Bronchial epithelial cell (primary cell): ENCODE measurements around the gene EIF4G3. TPM values are rescaled to one million over a fixed set of nuclear protein-coding genes. Genes with fewer than 3 reads are reported as not detected.

ENCODE experiments used
- DNase-seq: peaks from one replicate; pipeline ENCODE4 v3.0.0-alpha.2; 2010; ENCODE audit warnings: low read depth
- FAIRE-seq: peaks from 2 replicates; lab custom pipeline; 2011; peaks lifted over from hg19 to GRCh38; lab: Jason Lieb, UNC
- H3K27me3 ChIP-seq: 2 replicates; pipeline ENCODE4 v1.5.1; 2011; ENCODE audit warnings: low read length; ENCODE audit not compliant: control insufficient read depth, insufficient read depth
- H3K36me3 ChIP-seq: 2 replicates; pipeline ENCODE4 v1.5.1; 2011; ENCODE audit warnings: low read length; ENCODE audit not compliant: control insufficient read depth, insufficient read depth
- H3K4me3 ChIP-seq: 2 replicates; pipeline ENCODE4 v1.5.1; 2011; ENCODE audit warnings: mild to moderate bottlenecking, low read depth, low read length, control low read depth
- total RNA-seq: library from RNA; depleted of rRNA; stranded (reverse); fragments of >200 nt; gene quantifications from 2 replicates; pipeline ENCODE4 v1.2.1, GENCODE V29; 2014
- TF ChIP-seq, protein P1 (sequence below): IDR thresholded peaks from 2 replicates; pipeline ENCODE4 v1.5.1; 2011; ENCODE audit warnings: mild to moderate bottlenecking, moderate library complexity, low read length, control low read depth, inconsistent platforms; ENCODE audit not compliant: insufficient read depth, severe bottlenecking

The EIF4G3 gene
- total RNA-seq, 1 donor from 2014 or later, result 20.5 TPM

- Histone ChIP-seq H3K4me3 (no peak overlapping the region), H3K27me3 (no peaks in the 10 kb centered on the region), H3K36me3 (no peaks in the 10 kb centered on the region)
- TF ChIP-seq, protein P1, sequence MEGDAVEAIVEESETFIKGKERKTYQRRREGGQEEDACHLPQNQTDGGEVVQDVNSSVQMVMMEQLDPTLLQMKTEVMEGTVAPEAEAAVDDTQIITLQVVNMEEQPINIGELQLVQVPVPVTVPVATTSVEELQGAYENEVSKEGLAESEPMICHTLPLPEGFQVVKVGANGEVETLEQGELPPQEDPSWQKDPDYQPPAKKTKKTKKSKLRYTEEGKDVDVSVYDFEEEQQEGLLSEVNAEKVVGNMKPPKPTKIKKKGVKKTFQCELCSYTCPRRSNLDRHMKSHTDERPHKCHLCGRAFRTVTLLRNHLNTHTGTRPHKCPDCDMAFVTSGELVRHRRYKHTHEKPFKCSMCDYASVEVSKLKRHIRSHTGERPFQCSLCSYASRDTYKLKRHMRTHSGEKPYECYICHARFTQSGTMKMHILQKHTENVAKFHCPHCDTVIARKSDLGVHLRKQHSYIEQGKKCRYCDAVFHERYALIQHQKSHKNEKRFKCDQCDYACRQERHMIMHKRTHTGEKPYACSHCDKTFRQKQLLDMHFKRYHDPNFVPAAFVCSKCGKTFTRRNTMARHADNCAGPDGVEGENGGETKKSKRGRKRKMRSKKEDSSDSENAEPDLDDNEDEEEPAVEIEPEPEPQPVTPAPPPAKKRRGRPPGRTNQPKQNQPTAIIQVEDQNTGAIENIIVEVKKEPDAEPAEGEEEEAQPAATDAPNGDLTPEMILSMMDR, result no peak
- FAIRE-seq (no peak), DNase-seq (peak; percentile 62)
Measured at GRCh38 chr1:20903437-20903836, 273.3 kb downstream of the EIF4G3 start.

GRCh38 chr1:20900056-20900455, 276.6 kb downstream of the EIF4G3 start:
- H3K36me3 ChIP-seq, result no peaks in the 10 kb centered on the region
- FAIRE-seq, result no peak
- TF ChIP-seq, protein P1, result no peak
- no peak overlapping the region for H3K4me3 ChIP-seq
- H3K27me3 ChIP-seq, result no peaks in the 10 kb centered on the region
- DNase-seq, result no peak

DNA sequence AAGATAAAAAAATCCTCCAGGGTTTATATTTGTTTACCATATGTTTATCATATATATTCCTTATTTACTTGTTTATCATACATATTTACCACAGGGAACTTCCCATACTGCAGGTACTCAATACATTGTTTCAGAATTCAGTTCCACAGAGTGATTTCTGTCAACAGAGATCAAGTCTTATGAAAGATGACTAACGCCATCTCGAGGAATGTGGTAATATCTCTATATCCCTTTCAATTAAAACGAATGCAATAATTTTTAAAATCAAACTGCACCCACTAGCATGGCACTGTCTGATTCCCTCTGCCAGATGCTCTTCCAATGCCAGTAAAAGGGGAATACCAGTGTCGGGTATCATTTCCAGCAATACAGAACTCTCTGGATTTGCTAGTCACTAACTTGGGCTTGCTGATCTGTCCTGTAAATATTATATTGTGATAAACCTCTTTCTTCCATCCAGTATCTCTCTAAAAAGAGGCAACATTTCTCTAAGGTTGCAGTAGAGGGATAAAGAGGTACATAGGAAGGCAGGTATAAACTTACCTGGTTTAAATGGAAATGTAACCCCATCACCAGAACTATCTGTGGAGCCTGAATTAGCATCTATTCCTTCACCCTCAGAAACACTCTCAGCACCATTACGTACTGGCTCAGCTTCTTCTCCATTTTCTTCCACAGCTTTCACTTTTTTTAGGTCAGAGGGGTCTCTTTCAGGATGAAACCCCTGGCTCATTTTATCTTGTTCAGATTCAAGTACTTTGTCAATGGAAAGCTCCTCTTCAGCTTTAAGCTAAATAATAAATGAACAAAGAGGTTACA, 277.3 kb downstream of the EIF4G3 start:
- FAIRE-seq (no peak), DNase-seq (no peak)
- TF ChIP-seq, protein P1, result no peak
- no peaks in the 10 kb centered on the region for H3K27me3 ChIP-seq
- no peaks in the 10 kb centered on the region for H3K36me3 ChIP-seq
- no peak overlapping the region for H3K4me3 ChIP-seq

DNA sequence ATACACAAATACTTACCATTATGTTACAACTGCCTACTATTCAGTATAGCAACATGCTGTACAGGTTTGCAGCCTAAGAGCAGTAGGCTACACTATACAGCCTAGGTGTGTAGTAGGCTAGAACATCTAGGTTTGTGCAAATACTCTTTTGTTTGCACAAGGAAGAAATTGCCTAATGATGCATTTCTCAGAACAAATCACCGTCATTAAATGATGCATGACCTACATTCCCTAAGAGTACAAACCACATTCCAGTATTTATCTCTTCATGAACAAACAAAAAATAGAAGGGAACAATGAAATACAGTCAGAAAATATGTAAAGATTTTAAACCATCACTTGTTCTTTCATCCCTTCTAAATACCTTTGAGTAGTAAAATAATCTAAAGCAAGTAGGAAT, 279.9 kb downstream of the EIF4G3 start:
- Histone ChIP-seq H3K27me3 (no peaks in the 10 kb centered on the region), H3K36me3 (peaks cover 5% of the 10 kb centered on the region), H3K4me3 (no peak overlapping the region)
- TF ChIP-seq, protein P1, result no peak
- FAIRE-seq, result peak; percentile 18
- peak; percentile 93 for DNase-seq

DNA sequence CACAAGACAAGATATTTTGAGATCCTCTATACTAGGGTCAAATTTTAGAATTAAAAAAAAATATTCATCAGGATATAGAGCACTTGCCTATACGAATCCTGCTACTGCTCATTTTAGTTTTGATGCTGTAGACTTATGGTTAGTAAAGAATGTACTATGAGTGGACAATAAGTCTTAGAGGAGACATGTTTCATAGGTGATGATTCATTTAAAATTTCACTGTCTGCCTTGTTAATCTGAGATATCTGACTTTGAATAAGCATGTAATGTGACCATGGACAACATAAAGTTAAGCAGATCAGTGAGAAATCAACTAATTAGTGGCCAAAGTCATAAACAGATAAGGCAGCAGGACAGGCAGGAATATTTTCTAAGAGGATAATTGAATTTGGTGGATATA, 282.8 kb downstream of the EIF4G3 start:
- DNase-seq (peak; percentile 61), FAIRE-seq (no peak)
- Histone ChIP-seq H3K27me3 (no peaks in the 10 kb centered on the region), H3K4me3 (no peak overlapping the region), H3K36me3 (peaks cover 5% of the 10 kb centered on the region)
- TF ChIP-seq, protein P1, result no peak

GRCh38 chr1:20891091-20891490, 285.6 kb downstream of the EIF4G3 start:
- Histone ChIP-seq H3K36me3 (peaks cover 5% of the 10 kb centered on the region), H3K27me3 (no peaks in the 10 kb centered on the region), H3K4me3 (no peak overlapping the region)
- TF ChIP-seq, protein P1, result no peak
- peak; percentile 53 for DNase-seq
- no peak for FAIRE-seq
